H1 (cell line): ENCODE measurements around the gene PRR30.

ENCODE experiments used
- ATF3 ChIP-seq: IDR thresholded peaks from 2 replicates; pipeline ENCODE4 v1.6.1; 2011; ENCODE audit warnings: low read depth, mild to moderate bottlenecking, low read length; ENCODE audit not compliant: insufficient read depth
- BRCA1 ChIP-seq: IDR thresholded peaks from 2 replicates; pipeline ENCODE4 v1.6.1; 2012; ENCODE audit warnings: low read depth, low read length, improper control_type of control experiment
- CREB1 ChIP-seq: IDR thresholded peaks from 2 replicates; pipeline ENCODE4 v1.6.1; 2012; ENCODE audit warnings: inconsistent platforms
- CTCF ChIP-seq, 3 experiments: IDR thresholded peaks; 1 replicate in 2 of 3; 2 replicates in 1 of 3; pipeline versions ENCODE4 v1.5.1 to v1.6.1; 2011; ENCODE audit warnings: low read length in 3 of 3, mild to moderate bottlenecking in 3 of 3, inconsistent platforms in 2 of 3, low read depth in 1 of 3, moderate library complexity in 1 of 3; ENCODE audit not compliant: insufficient read depth in 1 of 3; ENCODE audit errors: control extremely low read depth in 1 of 3
- EGR1 ChIP-seq: IDR thresholded peaks from 2 replicates; pipeline ENCODE4 v1.6.1; 2011; ENCODE audit warnings: low read depth, low read length, borderline replicate concordance
- EZH2 ChIP-seq: fragments of 200-600 bp; sonication (generic); IDR thresholded peaks from 2 replicates; pipeline ENCODE4 v1.7.1; 2012; ENCODE audit warnings: low read depth, mild to moderate bottlenecking, moderate library complexity, low read length, inconsistent platforms; ENCODE audit not compliant: severe bottlenecking
- KDM5A ChIP-seq: fragments of 200-600 bp; IDR thresholded peaks from 2 replicates; pipeline ENCODE4 v1.7.1; 2012; ENCODE audit warnings: mild to moderate bottlenecking, low read length, inconsistent platforms, mixed read lengths
- POLR2A ChIP-seq, 2 experiments: IDR thresholded peaks; 1 replicate in 1 of 2; 2 replicates in 1 of 2; pipeline ENCODE4 v1.6.1; 2011; ENCODE audit warnings: low read depth in 2 of 2, low read length in 2 of 2, mild to moderate bottlenecking in 2 of 2; ENCODE audit errors: control extremely low read depth in 1 of 2
- RFX5 ChIP-seq: IDR thresholded peaks from 2 replicates; pipeline ENCODE4 v1.6.1; 2011; ENCODE audit warnings: low read depth, low read length, improper control_type of control experiment, borderline replicate concordance
- SIN3A ChIP-seq, 2 experiments: IDR thresholded peaks in 1 of 2; conservative IDR thresholded peaks in 1 of 2; 2 replicates each; pipeline ENCODE4 v1.6.1; 2011 to 2012; ENCODE audit warnings: low read length in 2 of 2, improper control_type of control experiment in 1 of 2, low read depth in 1 of 2, mild to moderate bottlenecking in 1 of 2

GRCh38 chr2:27177441-27178351, 38.5 kb upstream of the PRR30 start:
- no peak for TF ChIP-seq CTCF (IDR thresholded peaks at IDR 0.05; ENCODE audit: control extremely low read depth in 1 of 3, insufficient read depth in 1 of 3, low read depth in 1 of 3, low read length in 3 of 3)
- no peak for TF ChIP-seq ATF3
- no peak for TF ChIP-seq RFX5
- no peak for TF ChIP-seq BRCA1
- no peak for TF ChIP-seq POLR2A (IDR thresholded peaks at IDR 0.05; ENCODE audit: control extremely low read depth in 1 of 2, low read depth in 2 of 2, low read length in 2 of 2)
- no peak for TF ChIP-seq SIN3A (conservative IDR thresholded peaks at IDR 0.05 in 1 of 2, IDR thresholded peaks at IDR 0.05 in 1 of 2; ENCODE audit: low read depth in 1 of 2, low read length in 2 of 2)
- no peak for TF ChIP-seq CREB1
- TF ChIP-seq EZH2 = no peak
- TF ChIP-seq EGR1 = no peak
- no peak for TF ChIP-seq KDM5A
